Vagina (tissue), 2 donors: ENCODE data around the gene UMODL1.

Experiments used
- POLR2A ChIP-seq, 2 donors: fragments of 450-650 bp; IDR thresholded peaks; one replicate each; pipeline ENCODE4 v1.6.1; 2017; ENCODE audit warnings: antibody characterized with exemption in 2 of 2, mild to moderate bottlenecking in 2 of 2, moderate library complexity in 2 of 2
- POLR2AphosphoS5 ChIP-seq, 2 donors: sonication (generic); formaldehyde crosslinking; IDR thresholded peaks; one replicate each; pipeline ENCODE4 v1.9.0; 2017; ENCODE audit warnings: antibody characterized with exemption in 2 of 2, mild to moderate bottlenecking in 2 of 2, low read depth in 1 of 2; ENCODE audit not compliant: insufficient read depth in 1 of 2
- TF ChIP-seq, protein P1 (sequence below), 3 experiments: fragments of 450-650 bp in 2 of 3; fragments of 200-600 bp in 1 of 3; sonication (generic) in 1 of 3; IDR thresholded peaks; one replicate each; pipeline ENCODE4 v1.5.1; 2017 to 2019; ENCODE audit warnings: antibody characterized with exemption in 3 of 3, mild to moderate bottlenecking in 2 of 3, moderate library complexity in 2 of 3

DNA sequence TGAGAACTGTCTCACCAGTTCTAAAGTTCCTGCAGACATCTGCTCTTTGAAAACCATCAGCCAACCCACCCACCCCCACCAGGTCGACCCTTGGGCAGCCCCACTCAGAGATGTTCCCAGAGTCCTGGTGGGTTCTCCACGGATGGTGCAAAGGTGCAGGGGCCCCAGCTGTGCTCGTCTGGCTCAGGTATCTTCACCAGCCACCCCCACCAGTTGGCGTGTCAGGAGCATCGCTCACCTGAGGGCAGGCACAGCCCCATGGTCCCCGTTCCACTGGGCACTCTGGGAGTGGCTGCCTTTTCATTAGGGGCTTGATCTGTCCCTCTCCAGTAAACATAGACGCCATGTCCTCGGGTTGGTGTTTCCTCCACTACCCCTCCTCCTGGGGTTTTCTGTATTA, 70.5 kb downstream of the UMODL1 start:
- TF ChIP-seq POLR2A (IDR thresholded peaks at IDR 0.05) (no peak), POLR2AphosphoS5 (IDR thresholded peaks at IDR 0.05; ENCODE audit: insufficient read depth in 1 of 2, low read depth in 1 of 2) (no peak)
- TF ChIP-seq, protein P1, sequence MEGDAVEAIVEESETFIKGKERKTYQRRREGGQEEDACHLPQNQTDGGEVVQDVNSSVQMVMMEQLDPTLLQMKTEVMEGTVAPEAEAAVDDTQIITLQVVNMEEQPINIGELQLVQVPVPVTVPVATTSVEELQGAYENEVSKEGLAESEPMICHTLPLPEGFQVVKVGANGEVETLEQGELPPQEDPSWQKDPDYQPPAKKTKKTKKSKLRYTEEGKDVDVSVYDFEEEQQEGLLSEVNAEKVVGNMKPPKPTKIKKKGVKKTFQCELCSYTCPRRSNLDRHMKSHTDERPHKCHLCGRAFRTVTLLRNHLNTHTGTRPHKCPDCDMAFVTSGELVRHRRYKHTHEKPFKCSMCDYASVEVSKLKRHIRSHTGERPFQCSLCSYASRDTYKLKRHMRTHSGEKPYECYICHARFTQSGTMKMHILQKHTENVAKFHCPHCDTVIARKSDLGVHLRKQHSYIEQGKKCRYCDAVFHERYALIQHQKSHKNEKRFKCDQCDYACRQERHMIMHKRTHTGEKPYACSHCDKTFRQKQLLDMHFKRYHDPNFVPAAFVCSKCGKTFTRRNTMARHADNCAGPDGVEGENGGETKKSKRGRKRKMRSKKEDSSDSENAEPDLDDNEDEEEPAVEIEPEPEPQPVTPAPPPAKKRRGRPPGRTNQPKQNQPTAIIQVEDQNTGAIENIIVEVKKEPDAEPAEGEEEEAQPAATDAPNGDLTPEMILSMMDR (IDR thresholded peaks at IDR 0.05): no peak
